ENCODE data around the gene LST1.

GRCh38 chr6:31633447-31633846, 47.4 kb downstream of the LST1 start:
- TF ChIP-seq EZH2 (optimal IDR thresholded peaks at IDR 0.05; ENCODE audit: low read depth, low read length) (no peak), CTCF (IDR thresholded peaks at IDR 0.05; ENCODE audit: low read length) (no peak)
